CD4-positive, alpha-beta T cell treated with Interferon gamma for 1 hour (primary cell): ENCODE measurements around the gene DRAP1.

Experiments used
- DNase-seq: peaks from one replicate; pipeline ENCODE4 v3.0.0-alpha.2; 2020

Gene DRAP1

DNA sequence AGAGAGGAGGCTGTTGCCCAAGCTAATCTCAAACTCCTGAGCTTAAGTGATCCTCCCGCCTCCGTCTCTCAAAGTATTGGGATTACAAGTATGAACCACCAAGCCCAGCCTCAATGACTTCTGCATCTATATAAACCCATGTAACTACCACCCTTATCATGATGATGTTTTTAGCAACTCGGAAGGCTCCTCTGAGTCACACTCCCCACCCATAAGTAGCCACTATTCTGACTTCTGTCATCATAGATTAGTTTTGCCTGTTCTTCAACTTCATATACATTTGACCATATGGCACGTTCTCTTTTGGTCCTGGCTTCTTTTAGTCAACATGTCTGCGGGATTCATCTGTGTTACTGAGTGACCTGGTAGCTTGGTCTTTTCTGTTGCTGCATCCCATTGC, 12.6 kb upstream of the DRAP1 start:
- DNase-seq = no peak

DNA sequence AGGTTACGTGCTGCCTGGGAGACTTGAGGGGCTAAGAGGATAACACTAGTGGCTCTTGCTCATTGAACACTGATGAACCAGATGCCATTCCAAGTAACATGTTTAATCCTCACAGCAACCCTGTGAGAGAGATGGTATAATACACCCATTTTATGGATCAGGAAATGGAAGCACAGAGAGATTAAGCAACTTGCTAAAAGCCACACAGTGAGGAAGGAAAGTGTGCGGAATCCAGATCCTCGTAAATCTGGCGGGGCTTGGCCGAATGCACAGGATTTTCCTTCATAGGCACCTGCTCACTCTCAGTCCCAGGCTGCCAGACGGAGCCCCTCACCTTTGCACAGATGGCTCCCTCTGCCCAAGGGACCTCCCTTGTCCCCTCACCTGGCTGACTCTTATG, 11.3 kb upstream of the DRAP1 start:
- no peak for DNase-seq

DNA sequence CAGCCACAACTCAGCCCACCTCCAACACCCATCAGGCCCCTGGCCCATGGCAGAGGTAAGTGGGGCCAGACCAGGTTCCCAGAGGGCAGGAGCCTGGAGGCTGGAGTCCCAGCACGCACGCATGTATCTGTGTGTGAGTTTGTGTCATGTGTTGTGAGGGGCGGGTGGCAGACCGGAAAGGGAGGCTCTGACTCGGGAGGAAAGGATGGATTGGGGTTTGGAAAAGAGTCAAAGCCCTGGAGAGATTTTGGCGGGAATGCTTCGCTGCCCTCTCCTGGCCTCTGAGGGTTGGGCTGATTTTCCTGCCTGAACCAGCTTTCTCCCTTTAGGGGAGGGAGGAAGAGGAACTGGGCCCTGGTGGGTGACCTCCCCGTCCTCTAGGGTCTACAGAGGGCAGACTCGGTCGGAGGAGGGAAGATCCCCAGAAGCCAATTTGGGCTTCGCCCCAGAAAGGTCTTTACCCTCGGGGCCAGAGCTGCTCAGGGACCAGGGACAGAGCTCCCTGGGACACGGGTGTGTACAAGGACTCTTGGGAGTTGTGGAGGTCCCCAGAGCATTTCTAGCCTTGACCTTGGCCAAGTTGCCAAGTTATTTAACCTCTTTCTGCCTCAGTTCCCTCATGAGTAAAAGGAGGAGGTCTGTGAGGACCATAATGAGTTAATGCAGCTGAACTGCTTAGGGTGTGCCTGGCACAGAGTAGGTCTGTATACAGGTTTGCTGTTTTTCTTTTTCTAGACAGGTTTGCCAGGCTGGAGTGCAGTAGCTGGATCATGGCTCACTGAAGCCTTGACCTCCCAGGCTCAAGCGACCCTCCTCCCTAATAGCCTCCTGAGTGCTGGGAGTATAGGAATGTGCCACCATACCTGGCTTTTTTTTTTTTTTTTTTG, 7.3 kb upstream of the DRAP1 start:
- no peak for DNase-seq

DNA sequence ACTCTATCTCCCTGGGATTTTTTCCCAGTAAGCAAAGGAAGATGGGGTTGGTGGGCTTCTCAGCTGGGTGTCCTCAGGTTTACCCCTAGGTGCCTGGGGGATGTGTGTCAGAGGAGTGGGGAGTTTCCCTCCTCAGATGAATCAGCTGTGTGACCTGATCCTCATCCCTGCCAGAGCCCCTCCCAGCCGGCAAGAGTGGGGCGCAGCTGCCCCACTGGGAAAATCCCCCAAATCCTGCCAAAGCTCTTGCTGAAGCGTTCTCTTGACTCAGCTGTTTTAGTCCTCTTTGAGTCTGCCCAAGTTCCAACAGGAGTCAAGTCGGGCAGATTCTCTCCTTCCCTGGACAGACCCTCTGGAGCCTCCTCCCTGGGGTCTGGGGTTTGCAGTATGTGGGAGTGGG, 6.4 kb upstream of the DRAP1 start:
- no peak for DNase-seq

DNA sequence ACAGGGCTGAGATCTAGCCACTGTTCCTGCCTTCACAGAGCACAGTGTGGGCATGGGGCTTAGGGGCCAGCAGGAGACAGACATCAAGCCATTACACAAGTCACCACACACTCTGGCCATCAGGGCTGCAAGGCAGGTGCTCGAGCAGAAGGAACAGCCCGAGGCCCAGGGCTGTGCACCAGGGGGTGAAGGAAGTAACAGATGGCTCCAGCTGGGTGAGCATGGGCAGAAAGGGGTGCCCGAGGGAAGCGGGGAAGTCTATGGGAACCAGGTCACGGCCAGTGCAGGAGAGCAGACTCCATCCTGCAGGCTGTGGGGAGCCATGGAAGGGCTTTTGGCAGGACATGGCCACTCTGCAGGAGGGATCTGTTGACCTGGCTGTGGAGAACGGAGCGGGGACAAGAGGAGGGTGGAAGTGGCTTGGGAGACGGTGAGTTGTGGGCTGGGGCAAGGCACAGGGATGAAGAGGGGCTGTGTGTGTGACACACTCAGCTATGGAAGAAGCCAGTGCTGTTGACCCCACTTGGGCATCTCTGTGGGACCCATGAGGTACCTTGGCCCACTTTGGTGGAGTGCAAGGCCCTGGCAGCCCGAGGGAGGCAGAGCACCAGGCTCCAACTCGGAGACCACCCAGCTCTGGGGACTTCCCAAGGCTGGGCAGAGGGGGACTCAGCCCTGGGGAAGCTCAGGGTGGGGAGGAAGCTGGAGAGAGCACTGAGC, 4.0 kb upstream of the DRAP1 start:
- DNase-seq = no peak

DNA sequence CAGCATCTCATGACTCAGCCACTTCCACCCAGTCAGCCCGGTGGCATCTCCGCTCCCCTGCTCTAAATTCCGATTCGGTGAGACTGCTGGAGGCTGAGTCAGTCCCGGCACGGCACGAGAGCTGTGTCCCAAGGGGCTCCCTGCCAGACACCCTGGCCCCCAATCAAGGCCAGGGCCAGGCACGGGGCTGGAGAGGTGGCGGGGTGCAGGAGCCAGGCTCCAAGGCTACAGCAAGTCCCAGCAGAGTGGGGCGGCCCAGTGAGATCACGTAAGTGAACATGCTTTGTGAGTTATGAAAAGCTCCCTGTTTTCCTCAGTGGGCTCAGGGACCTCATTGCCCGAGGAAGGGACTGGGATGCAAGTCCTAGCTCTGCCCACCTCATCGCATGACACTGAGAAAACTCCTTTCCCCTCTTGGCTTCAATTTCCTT, 3.4 kb upstream of the DRAP1 start:
- DNase-seq = peak; percentile 35

DNA sequence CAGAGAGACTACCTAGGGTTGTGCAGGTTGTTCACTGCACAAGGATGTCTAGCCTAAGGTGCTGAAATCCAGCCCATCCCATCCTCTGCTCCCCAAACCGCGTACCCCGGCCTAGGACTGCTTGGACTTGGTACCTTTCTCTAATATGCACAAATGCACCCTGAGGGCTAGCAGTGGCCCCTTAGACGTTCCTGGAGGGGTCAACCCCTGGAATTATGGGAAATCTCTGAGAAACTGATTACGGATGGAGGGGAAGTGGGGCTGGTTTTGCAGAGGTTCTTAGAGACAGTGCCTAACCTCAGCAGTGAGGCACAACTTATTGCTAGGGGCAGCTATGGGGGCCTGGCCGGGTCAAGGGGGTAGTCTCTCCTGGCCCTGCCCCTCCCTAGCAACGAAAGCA, 2.8 kb upstream of the DRAP1 start:
- no peak for DNase-seq

DNA sequence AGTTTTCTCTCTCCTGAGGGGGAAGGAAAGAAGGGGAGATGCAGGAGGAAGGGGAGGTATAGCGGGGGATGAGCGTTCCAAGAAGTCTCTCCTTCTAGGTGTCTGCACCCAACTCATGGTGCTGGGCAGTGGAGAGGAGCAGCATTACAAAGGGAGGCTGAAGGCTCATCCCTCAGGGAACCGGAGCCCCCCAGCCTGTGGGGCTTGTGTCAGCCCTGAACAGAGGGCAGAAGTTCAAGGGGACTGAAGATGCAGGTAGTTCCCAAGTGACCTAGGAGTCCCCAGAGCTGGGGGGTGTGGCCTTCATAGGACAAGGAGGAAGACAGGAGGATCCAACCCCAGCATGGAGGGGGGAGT, 2.2 kb upstream of the DRAP1 start:
- no peak for DNase-seq

DNA sequence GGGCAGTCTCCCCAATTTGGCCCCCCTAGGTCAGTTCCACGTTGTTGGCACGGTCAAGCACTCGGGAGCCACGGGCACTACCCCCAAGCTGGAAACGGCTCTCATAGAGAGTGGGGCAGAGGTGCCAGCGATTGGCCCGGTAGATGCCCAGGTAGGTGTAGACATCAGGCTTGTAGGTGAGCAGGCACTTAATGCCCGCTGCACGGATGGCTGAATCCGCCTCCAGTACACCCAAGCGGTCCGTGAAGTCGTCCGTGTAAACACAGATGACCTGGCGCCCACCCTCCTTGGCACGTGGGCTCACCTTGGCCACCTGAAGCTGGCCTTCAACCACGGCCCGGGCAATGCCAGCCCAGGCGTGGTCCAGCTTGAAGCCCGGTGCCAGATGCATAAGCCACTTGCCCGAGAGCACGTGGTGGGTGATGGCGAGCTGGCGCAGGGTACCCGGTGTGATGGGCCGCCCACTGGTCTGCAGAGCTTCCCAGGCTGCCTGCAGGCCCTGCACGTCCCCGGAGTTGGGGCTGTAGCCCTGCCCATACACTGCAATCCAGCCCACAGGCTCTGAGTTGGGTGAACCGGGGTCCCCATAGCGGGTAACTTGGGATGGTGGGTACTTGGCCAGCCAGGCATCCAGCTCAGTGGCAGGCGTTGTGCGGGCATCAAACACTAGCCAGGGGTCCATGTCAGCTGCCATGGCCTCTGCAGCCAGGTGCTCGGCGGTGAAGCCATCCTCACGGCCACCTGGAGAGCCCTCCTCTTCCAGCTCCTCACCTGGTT, 1.6 kb upstream of the DRAP1 start:
- DNase-seq = no peak

DNA sequence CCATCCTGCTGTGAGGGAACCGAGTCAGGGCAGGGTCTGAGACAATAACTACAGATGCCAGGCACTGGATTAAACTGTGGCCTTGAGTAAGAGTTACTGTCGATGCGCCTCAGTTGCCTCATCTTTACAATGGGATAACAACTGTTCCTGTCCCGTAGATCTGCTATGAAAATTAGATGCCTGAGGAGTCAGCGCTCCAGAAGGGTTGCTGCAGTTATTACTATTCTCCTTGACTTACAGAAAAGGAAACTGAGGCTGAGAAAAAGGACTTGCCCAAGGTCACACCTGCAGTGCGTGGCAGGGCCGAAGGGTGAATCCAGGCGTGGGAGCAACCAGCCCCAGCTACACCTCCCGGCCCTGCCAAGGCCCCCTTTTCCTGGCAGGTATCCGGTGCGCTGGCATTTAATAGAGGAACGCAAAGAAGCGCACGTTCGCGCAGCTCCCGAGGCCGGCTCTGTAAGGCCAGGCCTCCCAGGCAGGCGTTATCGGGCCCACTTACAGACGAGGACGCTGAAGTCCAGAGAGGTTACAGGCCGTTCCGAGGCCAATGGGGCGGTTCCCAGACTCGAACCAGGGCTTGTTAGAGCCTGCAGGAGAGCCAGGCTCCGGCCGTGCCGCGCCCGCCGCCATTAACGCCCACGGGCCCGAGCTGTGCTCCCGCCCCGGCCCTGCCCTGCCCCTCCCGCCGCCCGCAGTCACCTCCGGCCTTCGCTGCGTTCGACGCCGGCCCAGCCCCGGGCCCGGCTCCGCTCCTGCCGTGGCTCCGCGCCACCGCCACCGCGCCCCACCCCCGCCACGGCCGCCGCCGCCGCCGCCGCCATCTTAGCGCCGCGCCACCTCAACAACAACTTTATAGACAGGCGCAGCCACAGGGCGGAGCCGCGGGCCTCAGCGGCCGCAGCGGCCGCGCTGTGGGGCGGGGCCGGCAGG, 750 bp upstream of the DRAP1 start, which contains the start of gene C11orf68:
TSS of gene C11orf68 (minus strand) at position 852 of the 930 bp plus-strand sequence. CDS start at position 821, 31 bp downstream.
- no peak for DNase-seq

DNA sequence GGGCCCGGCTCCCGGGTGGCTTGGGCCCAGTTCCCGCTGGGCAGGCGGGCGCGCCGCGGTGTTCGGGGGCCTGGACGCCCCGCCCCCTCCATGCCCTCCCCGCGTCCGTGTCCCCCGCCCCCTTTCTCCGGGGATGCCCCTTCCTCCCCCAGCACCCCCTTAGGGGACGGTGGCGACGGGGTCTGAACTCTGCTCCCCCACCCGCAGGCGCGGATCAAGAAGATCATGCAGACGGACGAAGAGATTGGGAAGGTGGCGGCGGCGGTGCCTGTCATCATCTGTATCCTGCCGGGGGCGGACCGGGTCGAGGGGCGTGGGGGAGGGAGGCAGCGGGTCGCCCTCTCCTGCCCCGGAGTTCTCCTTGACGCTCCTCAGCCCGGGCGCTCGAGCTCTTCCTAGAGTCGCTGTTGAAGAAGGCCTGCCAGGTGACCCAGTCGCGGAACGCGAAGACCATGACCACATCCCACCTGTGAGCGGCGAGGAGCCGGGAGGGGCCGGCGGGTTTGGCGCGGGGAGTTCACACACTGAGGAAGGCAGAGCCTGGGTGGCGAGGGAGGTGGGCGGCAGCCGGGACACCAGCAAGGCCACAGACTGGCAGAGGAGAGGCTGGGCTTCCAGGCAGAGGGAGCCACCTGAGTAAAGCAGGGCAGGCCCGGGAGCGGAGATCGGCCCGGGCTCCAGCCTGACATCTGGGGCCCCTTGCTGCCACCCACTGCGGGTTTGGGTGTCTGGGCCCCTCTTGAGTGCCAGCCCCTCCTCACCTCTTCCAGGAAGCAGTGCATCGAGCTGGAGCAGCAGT, 546 bp downstream of the DRAP1 start:
- no peak for DNase-seq

DNA sequence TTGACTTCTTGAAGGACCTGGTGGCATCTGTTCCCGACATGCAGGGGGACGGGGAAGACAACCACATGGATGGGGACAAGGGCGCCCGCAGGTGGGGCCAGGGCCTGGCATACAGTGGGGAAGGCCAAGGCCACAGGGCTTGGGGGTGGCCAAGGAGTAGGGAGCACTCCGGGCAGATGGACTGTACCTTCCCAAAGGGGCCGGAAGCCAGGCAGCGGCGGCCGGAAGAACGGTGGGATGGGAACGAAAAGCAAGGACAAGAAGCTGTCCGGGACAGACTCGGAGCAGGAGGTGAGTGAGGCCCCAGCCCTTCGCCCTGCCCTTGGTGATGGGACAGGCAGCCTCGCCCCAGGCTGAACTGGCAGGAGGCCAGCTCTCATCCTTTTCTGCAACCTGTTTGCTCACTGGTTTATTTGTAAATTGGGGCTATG, 1.2 kb downstream of the DRAP1 start:
- no peak for DNase-seq

DNA sequence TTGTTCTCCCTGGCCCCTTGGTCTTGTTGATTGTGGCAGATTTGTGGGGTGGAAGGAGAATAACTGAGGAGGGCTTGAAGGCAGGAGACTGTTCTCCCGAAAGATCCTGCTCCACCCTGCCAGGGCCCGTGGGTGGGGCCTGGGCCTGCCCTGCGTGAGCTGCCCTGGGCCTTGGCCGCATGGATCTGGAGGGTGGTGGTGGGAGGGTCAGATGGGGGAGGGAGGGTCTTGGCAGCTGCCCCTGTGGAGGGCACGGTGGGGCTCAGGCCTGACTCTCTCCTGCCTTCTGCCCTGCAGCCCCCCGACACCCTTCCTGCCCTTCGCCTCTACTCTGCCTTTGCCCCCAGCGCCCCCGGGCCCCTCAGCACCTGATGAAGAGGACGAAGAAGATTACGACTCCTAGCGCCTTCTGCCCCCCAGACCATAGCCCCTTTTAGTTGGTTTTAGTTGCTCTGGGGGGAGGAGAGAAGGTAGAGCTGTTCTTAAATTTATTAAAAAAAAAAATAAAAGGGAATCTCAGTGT, 1.9 kb downstream of the DRAP1 start:
- no peak for DNase-seq

DNA sequence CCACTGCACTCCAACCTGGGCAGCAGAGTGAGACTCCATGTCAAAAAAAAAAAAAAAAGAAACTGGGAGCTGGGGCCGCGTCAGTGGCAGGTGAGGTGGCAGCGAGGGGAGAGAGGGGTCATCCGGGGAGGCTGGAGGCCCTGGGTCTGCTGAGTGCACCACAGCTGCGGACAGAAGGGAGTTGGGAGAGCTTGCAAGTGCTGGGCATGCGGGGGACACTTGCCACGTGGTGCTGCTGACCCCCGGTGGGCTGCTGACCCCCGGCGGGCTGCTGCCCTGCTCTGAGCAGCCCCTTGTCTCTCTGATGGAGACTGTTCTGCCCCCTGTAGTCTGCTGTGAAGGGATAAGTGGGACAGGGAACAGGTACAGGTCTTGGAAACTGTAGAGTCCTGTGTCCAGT, 2.6 kb downstream of the DRAP1 start:
- DNase-seq = no peak

DNA sequence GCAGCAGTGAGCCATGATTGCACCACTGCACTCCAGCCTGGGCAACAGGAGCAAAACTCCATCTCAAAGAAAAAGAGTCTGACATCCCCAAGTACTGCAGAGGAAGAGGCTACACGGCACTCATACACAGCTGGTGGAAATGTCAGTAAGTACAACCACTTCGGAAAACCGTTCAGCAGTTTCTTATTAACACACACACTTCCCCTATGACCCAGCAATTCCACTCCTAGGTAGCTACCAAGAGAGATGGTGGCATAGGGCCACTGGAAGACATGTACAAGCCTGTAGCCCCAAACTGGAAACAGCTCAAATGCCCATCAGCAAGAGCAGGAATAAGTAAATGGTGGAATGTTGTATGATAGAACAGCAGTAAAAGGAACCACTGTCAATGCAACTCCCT, 3.3 kb downstream of the DRAP1 start:
- DNase-seq = no peak

DNA sequence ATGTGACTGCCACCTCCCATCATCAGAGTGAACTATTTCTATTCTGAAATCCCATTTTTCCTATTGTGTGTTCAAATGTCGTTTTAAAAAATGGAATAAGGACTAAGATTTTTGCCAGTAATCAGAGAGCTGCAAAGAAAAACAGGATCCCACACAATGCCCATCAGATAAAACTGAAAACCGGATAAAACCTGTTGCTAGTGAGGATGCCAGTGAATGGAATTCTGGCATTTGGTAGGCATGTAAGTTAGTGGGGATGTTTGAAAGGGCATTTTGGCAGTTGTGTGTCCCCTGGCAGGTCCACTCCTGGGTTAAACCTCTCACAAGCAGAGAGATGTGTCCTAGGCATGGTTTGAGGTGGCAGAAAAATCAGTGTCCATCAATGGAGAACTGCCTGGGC, 6.2 kb downstream of the DRAP1 start:
- DNase-seq = no peak

DNA sequence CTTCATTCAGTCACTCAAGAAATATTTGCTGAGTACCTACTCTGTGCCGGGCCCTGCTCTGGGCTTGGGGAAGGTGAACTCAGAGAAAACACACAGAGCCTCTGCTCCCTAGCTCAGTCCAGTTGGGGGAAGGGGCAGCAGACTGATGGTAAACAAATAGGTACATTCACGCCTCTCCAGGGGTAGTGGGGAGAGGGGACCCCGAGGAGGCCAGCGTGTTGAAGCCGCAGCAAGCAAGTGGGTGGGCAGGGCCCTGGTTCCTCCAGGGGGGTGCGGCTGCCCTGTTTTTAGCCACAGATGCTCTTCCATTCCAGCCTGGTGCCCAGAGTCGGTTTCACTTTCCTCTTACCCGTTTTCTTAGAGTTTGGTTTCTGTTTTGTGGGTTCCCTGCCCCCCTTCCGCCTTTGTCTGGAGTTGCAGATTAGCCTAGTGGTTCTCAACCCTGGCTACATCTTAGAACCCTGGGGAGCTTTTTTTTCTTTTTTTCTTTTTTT, 8.7 kb downstream of the DRAP1 start:
- peak; percentile 77 for DNase-seq

DNA sequence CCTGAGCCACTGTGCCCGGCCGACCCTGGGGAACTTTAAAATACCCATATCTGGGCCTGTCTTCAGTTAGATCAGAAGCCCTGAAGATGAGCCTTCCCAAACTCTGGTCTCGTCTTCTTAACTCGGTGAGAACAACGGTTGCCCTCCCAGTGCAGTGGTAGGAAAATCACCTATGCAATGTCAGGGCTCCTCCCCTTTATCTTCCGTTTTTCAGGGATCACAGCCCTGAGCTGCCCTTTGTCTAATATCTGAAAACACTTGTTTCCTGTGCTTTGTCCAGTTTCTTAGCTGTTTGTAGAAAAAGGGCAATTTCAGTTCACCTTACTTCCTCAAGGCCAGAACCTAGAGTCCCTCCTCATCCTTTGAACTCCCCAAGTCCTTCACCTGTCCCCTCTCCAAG, 9.4 kb downstream of the DRAP1 start:
- DNase-seq = no peak

DNA sequence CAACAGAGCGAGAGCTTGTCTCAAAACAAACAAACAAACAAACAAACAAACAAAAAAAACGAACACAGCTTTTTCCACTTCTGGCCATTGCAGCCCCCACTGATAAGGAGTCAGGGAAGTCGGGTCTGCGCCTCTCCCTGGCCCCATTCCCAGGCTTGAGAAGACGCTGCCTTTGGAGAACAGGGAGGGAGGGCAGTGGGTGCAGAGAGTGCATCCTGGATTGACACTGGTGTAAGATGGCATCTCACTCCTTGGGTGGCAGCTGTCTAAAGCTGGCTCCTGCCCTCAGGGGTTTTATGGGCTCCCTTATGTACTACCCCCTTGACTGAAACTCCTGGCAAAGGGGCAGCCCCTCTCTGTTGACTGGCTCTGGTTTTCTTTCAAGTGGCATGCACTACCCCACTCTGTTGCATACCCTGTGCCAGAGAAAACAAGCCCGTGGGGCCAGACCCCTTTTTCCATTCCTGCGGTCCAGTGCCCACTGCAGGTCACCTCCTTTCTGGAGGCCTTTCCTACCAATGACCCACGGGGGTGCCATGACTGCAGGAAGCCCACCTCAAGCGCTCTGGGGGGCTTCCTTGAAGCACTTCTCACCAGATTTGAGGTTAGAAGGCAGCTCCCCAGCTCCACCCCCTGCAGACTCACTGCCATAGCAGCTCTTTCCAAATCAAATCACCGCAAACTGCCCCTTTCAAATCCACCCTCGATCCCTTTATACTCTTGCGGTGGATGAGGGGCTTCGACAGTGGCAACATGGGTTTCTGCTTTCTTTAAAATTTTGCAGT, 12.7 kb downstream of the DRAP1 start:
- DNase-seq = no peak

DNA sequence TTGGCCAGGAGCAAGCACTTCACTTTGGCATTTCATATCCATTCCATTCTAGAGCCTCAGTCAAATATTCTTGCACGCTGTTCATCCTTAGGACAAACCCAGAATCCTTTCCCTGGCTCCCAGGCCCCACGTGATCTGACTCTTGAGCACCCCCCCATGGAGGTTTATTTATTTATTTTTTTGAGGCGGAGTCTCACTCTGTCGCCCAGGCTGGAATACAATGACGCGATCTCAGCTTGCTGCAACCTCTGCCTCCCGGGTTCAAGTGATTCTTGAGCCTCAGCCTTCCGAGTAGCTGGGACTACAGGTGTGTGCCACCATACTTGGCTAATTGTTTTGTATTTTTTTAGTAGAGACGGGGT, 13.3 kb downstream of the DRAP1 start:
- DNase-seq = no peak
